ENCODE measurements around the gene ID1.
"Not testable (repeated sequence)": the region's sequence is repeated elsewhere in the genome, so short reads cannot be mapped to it uniquely, and the experiment has no call there.

ID1 gene

GRCh38 chr20:31643522-31643921 lies 38.4 kb downstream of the ID1 start:
- H3K27ac ChIP-seq, result no peak overlapping the region
- H3K4me3 ChIP-seq, result no peak overlapping the region
- no peak for DNase-seq (ENCODE audit: low spot score)
- TF ChIP-seq, protein P1, sequence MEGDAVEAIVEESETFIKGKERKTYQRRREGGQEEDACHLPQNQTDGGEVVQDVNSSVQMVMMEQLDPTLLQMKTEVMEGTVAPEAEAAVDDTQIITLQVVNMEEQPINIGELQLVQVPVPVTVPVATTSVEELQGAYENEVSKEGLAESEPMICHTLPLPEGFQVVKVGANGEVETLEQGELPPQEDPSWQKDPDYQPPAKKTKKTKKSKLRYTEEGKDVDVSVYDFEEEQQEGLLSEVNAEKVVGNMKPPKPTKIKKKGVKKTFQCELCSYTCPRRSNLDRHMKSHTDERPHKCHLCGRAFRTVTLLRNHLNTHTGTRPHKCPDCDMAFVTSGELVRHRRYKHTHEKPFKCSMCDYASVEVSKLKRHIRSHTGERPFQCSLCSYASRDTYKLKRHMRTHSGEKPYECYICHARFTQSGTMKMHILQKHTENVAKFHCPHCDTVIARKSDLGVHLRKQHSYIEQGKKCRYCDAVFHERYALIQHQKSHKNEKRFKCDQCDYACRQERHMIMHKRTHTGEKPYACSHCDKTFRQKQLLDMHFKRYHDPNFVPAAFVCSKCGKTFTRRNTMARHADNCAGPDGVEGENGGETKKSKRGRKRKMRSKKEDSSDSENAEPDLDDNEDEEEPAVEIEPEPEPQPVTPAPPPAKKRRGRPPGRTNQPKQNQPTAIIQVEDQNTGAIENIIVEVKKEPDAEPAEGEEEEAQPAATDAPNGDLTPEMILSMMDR (IDR thresholded peaks at IDR 0.05), result no peak

DNA sequence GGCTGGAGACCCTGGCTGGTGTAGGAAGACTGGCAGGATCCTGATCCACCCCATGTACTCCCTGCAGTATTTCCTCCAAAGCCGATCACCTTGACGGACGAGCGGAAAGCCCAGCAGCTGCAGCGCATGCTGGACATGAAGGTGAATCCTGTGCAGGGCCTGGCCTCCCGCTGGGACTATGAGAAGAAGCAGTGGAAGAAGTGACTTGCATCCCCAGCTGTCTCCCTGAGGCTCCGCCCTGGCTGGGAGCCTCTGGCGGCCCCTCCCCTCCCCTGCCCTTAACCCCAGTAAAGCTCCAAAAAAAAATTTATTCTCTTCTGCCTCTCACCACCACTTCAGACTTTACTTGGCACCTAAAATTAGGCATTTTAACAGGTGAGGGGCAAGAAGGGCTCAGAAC lies 39.6 kb downstream of the ID1 start:
- Histone ChIP-seq H3K4me3 (no peak overlapping the region), H3K27ac (no peak overlapping the region)
- TF ChIP-seq, protein P1 (IDR thresholded peaks at IDR 0.05), result no peak
- no peak for DNase-seq (ENCODE audit: low spot score)

DNA sequence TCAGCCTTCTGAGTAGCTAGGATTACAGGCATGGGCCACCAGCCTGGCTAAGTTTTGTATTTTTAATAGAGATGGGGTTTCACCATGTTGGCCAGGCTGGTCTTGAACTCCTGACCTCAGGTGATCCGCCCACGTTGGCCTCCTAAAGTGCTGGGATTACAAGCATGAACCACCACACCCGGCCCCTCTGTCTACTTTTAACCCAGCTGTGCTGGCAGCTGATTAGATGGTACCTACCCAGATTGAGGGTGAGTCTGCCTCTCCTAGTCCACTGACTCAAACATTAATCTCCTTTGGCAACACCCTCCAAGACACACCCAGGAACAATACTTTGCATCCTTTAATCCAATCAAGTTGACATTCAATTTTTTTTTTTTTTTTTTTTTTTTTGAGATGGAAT lies 43.0 kb downstream of the ID1 start:
- H3K27ac ChIP-seq; DNase-seq (ENCODE audit: low spot score); H3K4me3 ChIP-seq: not testable (repeated sequence)

GRCh38 chr20:31652917-31653396 lies 47.9 kb downstream of the ID1 start:
- Histone ChIP-seq H3K4me3 (no peak overlapping the region), H3K27ac (no peak overlapping the region)
- TF ChIP-seq, protein P1 (IDR thresholded peaks at IDR 0.05), result no peak
- no peak for DNase-seq (ENCODE audit: low spot score)

DNA sequence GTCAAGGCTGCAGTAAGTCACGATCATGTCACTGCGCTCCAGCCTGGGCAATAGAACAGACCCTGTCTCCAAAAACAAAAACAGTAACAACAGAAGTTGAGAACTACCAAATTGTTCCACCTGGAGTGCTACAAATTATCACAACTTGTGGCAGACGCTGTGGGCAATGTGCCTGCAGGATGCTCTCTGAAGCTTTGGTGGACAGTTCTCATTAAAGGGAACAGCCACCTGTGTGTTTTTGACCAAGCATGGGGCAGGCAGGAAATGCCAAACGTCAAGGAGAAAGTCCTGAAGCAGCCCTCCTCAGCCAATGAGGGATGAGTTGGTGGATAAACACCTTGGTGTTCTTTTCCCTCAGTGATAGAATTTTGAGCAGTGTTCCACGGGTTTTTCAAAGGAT lies 48.5 kb downstream of the ID1 start:
- H3K27ac ChIP-seq, result no peak overlapping the region
- TF ChIP-seq, protein P1 (IDR thresholded peaks at IDR 0.05), result no peak
- no peak for DNase-seq (ENCODE audit: low spot score)
- no peak overlapping the region for H3K4me3 ChIP-seq

- H3K4me3 ChIP-seq, result no peak overlapping the region
- no peak overlapping the region for H3K27ac ChIP-seq
- DNase-seq (ENCODE audit: low spot score), result no peak
- TF ChIP-seq, protein P1 (IDR thresholded peaks at IDR 0.05), result no peak
Observed at GRCh38 chr20:31654534-31654933, 49.4 kb downstream of the ID1 start.
